GM23248 (cell line): ENCODE measurements around the gene MAP3K4. TPM values are rescaled to one million over a fixed set of nuclear protein-coding genes. Genes with fewer than 3 reads are reported as not detected.

Experiments used
- DNase-seq: peaks from one replicate; pipeline ENCODE4 v3.0.0-alpha.2; 2015
- H2AFZ ChIP-seq: fragments of 200-600 bp; sonication (generic); 2 replicates; pipeline ENCODE4 v1.6.1; 2016; ENCODE audit warnings: antibody characterized with exemption
- H3F3A ChIP-seq: fragments of 200-600 bp; sonication (generic); 2 replicates; pipeline ENCODE4 v1.6.1; 2016; ENCODE audit warnings: mild to moderate bottlenecking, antibody characterized with exemption, mixed run types; ENCODE audit not compliant: insufficient read depth
- H3K27ac ChIP-seq: fragments of 200-600 bp; sonication (generic); 2 replicates; pipeline ENCODE4 v1.5.1; 2016; ENCODE audit warnings: mild to moderate bottlenecking
- H3K27me3 ChIP-seq: fragments of 200-600 bp; sonication (generic); replicated peaks from 2 replicates; pipeline ENCODE4 v1.6.1; 2016; ENCODE audit warnings: mild to moderate bottlenecking; ENCODE audit not compliant: insufficient read depth
- H3K36me3 ChIP-seq: fragments of 200-600 bp; sonication (generic); 2 replicates; pipeline ENCODE4 v1.6.1; 2016; ENCODE audit warnings: low read depth, mild to moderate bottlenecking
- H3K4me1 ChIP-seq: fragments of 200-600 bp; sonication (generic); 2 replicates; pipeline ENCODE4 v1.6.1; 2016; ENCODE audit warnings: mild to moderate bottlenecking; ENCODE audit not compliant: insufficient read depth
- H3K4me2 ChIP-seq: fragments of 200-600 bp; sonication (generic); one replicate; pipeline ENCODE4 v1.6.1; 2016; ENCODE audit warnings: mild to moderate bottlenecking; ENCODE audit not compliant: unreplicated experiment
- H3K4me3 ChIP-seq: fragments of 200-600 bp; sonication (generic); 2 replicates; pipeline ENCODE4 v1.5.1; 2016; ENCODE audit warnings: mild to moderate bottlenecking
- H3K79me2 ChIP-seq: fragments of 200-600 bp; sonication (generic); 2 replicates; pipeline ENCODE4 v1.6.1; 2016; ENCODE audit warnings: mild to moderate bottlenecking; ENCODE audit not compliant: insufficient read depth
- H3K9ac ChIP-seq: fragments of 200-600 bp; sonication (generic); 2 replicates; pipeline ENCODE4 v1.6.1; 2016; ENCODE audit warnings: mild to moderate bottlenecking
- H3K9me2 ChIP-seq: fragments of 200-600 bp; sonication (generic); 2 replicates; pipeline ENCODE4 v1.6.1; 2016; ENCODE audit warnings: mixed run types, mild to moderate bottlenecking, moderate library complexity; ENCODE audit not compliant: insufficient read depth
- H3K9me3 ChIP-seq: fragments of 200-600 bp; sonication (generic); one replicate; pipeline ENCODE4 v1.6.1; 2017; ENCODE audit warnings: low read depth
- H4K20me1 ChIP-seq: fragments of 200-600 bp; sonication (generic); 2 replicates; pipeline ENCODE4 v1.6.0; 2016; ENCODE audit not compliant: insufficient read depth
- EZH2 ChIP-seq: fragments of 200-600 bp; sonication (generic); IDR thresholded peaks from 2 replicates; pipeline ENCODE4 v1.6.1; 2018; ENCODE audit warnings: antibody characterized with exemption, mild to moderate bottlenecking; ENCODE audit not compliant: insufficient read depth, poor library complexity, severe bottlenecking
- EZH2phosphoT487 ChIP-seq: fragments of 200-600 bp; sonication (generic); IDR thresholded peaks from 2 replicates; pipeline ENCODE4 v1.6.1; 2018; ENCODE audit warnings: antibody characterized with exemption, moderate library complexity, mild to moderate bottlenecking, low read depth; ENCODE audit not compliant: insufficient read depth
- WGBS, 2 experiments: methylation state at CpG; one replicate each; pipeline ENCODE4 v1.1.6; 2015 to 2017; ENCODE audit warnings: low lambda C conversion rate in 2 of 2, low coverage in 1 of 2; ENCODE audit errors: missing lambda C conversion rate in 2 of 2; 5-methylcytosine and 5-hydroxymethylcytosine counted together
- in situ Hi-C: fragments of 300-500 bp; cut with MboI; formaldehyde crosslinking; loops from 2 replicates; pipeline ENCODE4 v1.15.0; 2020
- polyA plus RNA-seq: library from polyadenylated mRNA; unstranded; fragments of >200 nt; fragmentation: Nextera tagmentation; extraction: Ambion mirVana; gene quantifications from 2 replicates; pipeline ENCODE4 v1.2.1, GENCODE V29; 2016
- total RNA-seq: library from RNA; depleted of rRNA; stranded (reverse); fragments of >200 nt; shearing (Covaris generic); gene quantifications from 2 replicates; pipeline ENCODE4 v1.2.3, GENCODE V29; 2014

Gene MAP3K4
- total and polyA plus RNA-seq, 2 experiments from 2014 or later, result 13.0 to 26.2 TPM

DNA sequence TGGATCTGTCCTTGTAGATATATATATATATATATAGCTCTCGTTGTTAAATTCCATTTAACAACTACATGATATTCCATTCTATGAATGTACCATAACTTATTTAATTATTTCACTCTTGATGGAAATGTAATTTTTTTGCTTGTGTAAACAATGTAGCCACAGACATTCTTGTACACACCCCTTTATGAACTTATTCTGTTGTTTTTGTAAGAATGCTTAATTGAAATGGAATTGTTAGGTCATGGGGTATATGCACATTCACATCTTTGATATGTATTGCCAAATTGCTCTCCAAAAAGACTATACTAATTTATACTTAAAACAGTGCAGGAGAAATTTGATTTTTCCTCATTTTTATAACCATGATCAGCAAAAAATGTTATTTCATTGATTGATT is 67.2 kb downstream of the MAP3K4 start:
- Histone ChIP-seq H3K4me1 (peaks cover 11% of the 10 kb centered on the region), H3K4me2 (peak overlapping the region; percentile 11), H2AFZ (no peak overlapping the region), H3K79me2 (peaks cover 99% of the 10 kb centered on the region), H3K9ac (no peak overlapping the region), H4K20me1 (no peaks in the 10 kb centered on the region), H3K27me3 (no peaks in the 10 kb centered on the region), H3K4me3 (no peak overlapping the region), H3K27ac (no peak overlapping the region), H3K9me3 (no peaks in the 10 kb centered on the region), H3F3A (peaks cover 6% of the 10 kb centered on the region; the same call in 1 of the 2 replicates), H3K9me2 (peaks cover 6% of the 10 kb centered on the region; the same call in 1 of the 2 replicates), H3K36me3 (no peaks in the 10 kb centered on the region)
- TF ChIP-seq EZH2, result no peak
- no peak for TF ChIP-seq EZH2phosphoT487
- DNase-seq, result peak; percentile 15
- WGBS, 2 experiments, result 42 to 66% methylated on average over 1 of the region's 1 CpG
- in situ Hi-C loops, result no loop called here

GRCh38 chr6:161061576-161061975 is 70.0 kb downstream of the MAP3K4 start:
- H3K27ac ChIP-seq, result no peak overlapping the region
- DNase-seq, result no peak
- no peaks in the 10 kb centered on the region for H3K36me3 ChIP-seq
- 0 out of 2 replicates have a peak, but pooled peaks cover 2% of the 10 kb centered on the region for H3F3A ChIP-seq
- peaks cover 99% of the 10 kb centered on the region for H3K79me2 ChIP-seq
- no peak overlapping the region for H3K4me2 ChIP-seq
- H3K9me2 ChIP-seq, result no peaks in the 10 kb centered on the region
- WGBS, 2 experiments, result 97 to 99% methylated on average over 3 of the region's 3 CpGs
- TF ChIP-seq EZH2phosphoT487, result no peak
- TF ChIP-seq EZH2, result no peak
- H3K27me3 ChIP-seq, result no peaks in the 10 kb centered on the region
- no peak overlapping the region for H2AFZ ChIP-seq
- H3K4me3 ChIP-seq, result no peak overlapping the region
- H3K4me1 ChIP-seq, result peaks cover 11% of the 10 kb centered on the region
- H4K20me1 ChIP-seq, result no peaks in the 10 kb centered on the region; the same call in 1 of the 2 replicates
- H3K9ac ChIP-seq, result no peak overlapping the region
- in situ Hi-C loops, result no loop called here
- H3K9me3 ChIP-seq, result no peaks in the 10 kb centered on the region

- Histone ChIP-seq H3K4me3 (no peak overlapping the region), H3F3A (no peaks in the 10 kb centered on the region), H3K9me2 (no peaks in the 10 kb centered on the region), H3K27me3 (no peaks in the 10 kb centered on the region), H3K9ac (no peak overlapping the region), H3K4me2 (no peak overlapping the region), H2AFZ (no peak overlapping the region), H4K20me1 (no peaks in the 10 kb centered on the region; the same call in 1 of the 2 replicates), H3K9me3 (no peaks in the 10 kb centered on the region), H3K4me1 (no peaks in the 10 kb centered on the region), H3K79me2 (peaks cover 100% of the 10 kb centered on the region), H3K27ac (no peak overlapping the region), H3K36me3 (no peaks in the 10 kb centered on the region)
- TF ChIP-seq EZH2phosphoT487 (no peak), EZH2 (no peak)
- no peak for DNase-seq
- 94 to 100% methylated on average over 1 of the region's 1 CpG for WGBS, 2 experiments
- in situ Hi-C loops, result no loop called here
Observed at GRCh38 chr6:161064915-161065314, 73.3 kb downstream of the MAP3K4 start.

- WGBS, 2 experiments, result 50 to 53% methylated on average over 3 of the region's 3 CpGs
- no peaks in the 10 kb centered on the region for H3K9me2 ChIP-seq
- H3K36me3 ChIP-seq, result no peaks in the 10 kb centered on the region
- in situ Hi-C loops, result no loop called here
- no peaks in the 10 kb centered on the region for H3K4me1 ChIP-seq
- no peaks in the 10 kb centered on the region for H3F3A ChIP-seq
- no peaks in the 10 kb centered on the region for H3K27me3 ChIP-seq
- TF ChIP-seq EZH2phosphoT487 (no peak), EZH2 (no peak)
- no peak overlapping the region for H2AFZ ChIP-seq
- no peak overlapping the region for H3K27ac ChIP-seq
- peak; percentile 25 for DNase-seq
- H3K9me3 ChIP-seq, result no peaks in the 10 kb centered on the region
- no peak overlapping the region for H3K4me2 ChIP-seq
- no peak overlapping the region for H3K9ac ChIP-seq
- H3K4me3 ChIP-seq, result no peak overlapping the region
- H3K79me2 ChIP-seq, result peaks cover 94% of the 10 kb centered on the region
- H4K20me1 ChIP-seq, result no peaks in the 10 kb centered on the region; the same call in 1 of the 2 replicates
Observed at GRCh38 chr6:161066511-161066910, 74.9 kb downstream of the MAP3K4 start.
